GM23338 (cell line): Measurements from ENCODE around the gene RUNX3. TPM values are rescaled to one million over a fixed set of nuclear protein-coding genes. Genes with fewer than 3 reads are reported as not detected.

ENCODE experiments used
- ATAC-seq: fragments of 200-7000 bp; cut with Tn5 transposase; 3 replicates; pipeline ENCODE4 v1.9.1; 2020
- DNase-seq: peaks from one replicate; pipeline ENCODE4 v3.0.0-alpha.2; 2015; ENCODE audit warnings: low spot score
- H2AFZ ChIP-seq: fragments of 200-600 bp; sonication (generic); 2 replicates; pipeline ENCODE4 v1.8.0; 2016; ENCODE audit warnings: antibody characterized with exemption, mild to moderate bottlenecking, moderate library complexity
- H3F3A ChIP-seq: fragments of 200-600 bp; sonication (generic); replicated peaks from 2 replicates; pipeline ENCODE4 v1.8.0; 2017; ENCODE audit warnings: antibody characterized with exemption, mixed run types, low read depth
- H3K27ac ChIP-seq: fragments of 200-600 bp; sonication (generic); 2 replicates; pipeline ENCODE4 v1.6.1; 2016; ENCODE audit warnings: low read depth
- H3K27me3 ChIP-seq: fragments of 200-600 bp; sonication (generic); 2 replicates; pipeline ENCODE4 v1.8.0; 2016; ENCODE audit warnings: mild to moderate bottlenecking, mixed run types, moderate library complexity; ENCODE audit not compliant: insufficient read depth
- H3K36me3 ChIP-seq: fragments of 200-600 bp; sonication (generic); 2 replicates; pipeline ENCODE4 v1.8.0; 2016; ENCODE audit warnings: mild to moderate bottlenecking; ENCODE audit not compliant: insufficient read depth
- H3K4me1 ChIP-seq: fragments of 200-600 bp; sonication (generic); 2 replicates; pipeline ENCODE4 v1.8.0; 2016; ENCODE audit warnings: mild to moderate bottlenecking, moderate library complexity; ENCODE audit not compliant: insufficient read depth
- H3K4me2 ChIP-seq: fragments of 200-600 bp; sonication (generic); 2 replicates; pipeline ENCODE4 v1.7.1; 2017; ENCODE audit warnings: mixed run types
- H3K4me3 ChIP-seq: fragments of 200-600 bp; sonication (generic); 2 replicates; pipeline ENCODE4 v1.6.1; 2016; ENCODE audit warnings: mixed run types
- H3K79me2 ChIP-seq: fragments of 200-600 bp; sonication (generic); replicated peaks from 2 replicates; pipeline ENCODE4 v1.8.0; 2017; ENCODE audit warnings: mild to moderate bottlenecking; ENCODE audit not compliant: insufficient read depth
- H3K9me2 ChIP-seq: fragments of 200-600 bp; sonication (generic); 2 replicates; pipeline ENCODE4 v1.8.0; 2017; ENCODE audit not compliant: insufficient read depth
- H4K20me1 ChIP-seq: fragments of 200-600 bp; sonication (generic); replicated peaks from 2 replicates; pipeline ENCODE4 v1.8.0; 2017; ENCODE audit warnings: mild to moderate bottlenecking; ENCODE audit not compliant: insufficient read depth
- H3K27ac Mint-ChIP-seq: 2 replicates; pipeline ENCODE4 v1.8.0; 2020; ENCODE audit warnings: inconsistent platforms, mild to moderate bottlenecking, moderate library complexity, mixed read lengths
- H3K27me3 Mint-ChIP-seq: 3 replicates; pipeline ENCODE4 v1.8.0; 2022; ENCODE audit warnings: low read depth, mild to moderate bottlenecking, moderate library complexity, mixed read lengths, inconsistent platforms; ENCODE audit not compliant: insufficient read depth, poor library complexity
- H3K36me3 Mint-ChIP-seq: 3 replicates; pipeline ENCODE4 v1.8.0; 2021; ENCODE audit warnings: low read depth, mild to moderate bottlenecking, inconsistent platforms, moderate library complexity, mixed read lengths
- H3K4me1 Mint-ChIP-seq: 3 replicates; pipeline ENCODE4 v1.8.0; 2020; ENCODE audit warnings: mild to moderate bottlenecking, inconsistent platforms, mixed read lengths
- H3K4me3 Mint-ChIP-seq: 3 replicates; pipeline ENCODE4 v1.8.0; 2021; ENCODE audit warnings: moderate library complexity, mild to moderate bottlenecking, inconsistent platforms, mixed read lengths
- H3K9me3 Mint-ChIP-seq: 3 replicates; pipeline ENCODE4 v1.8.0; 2020; ENCODE audit warnings: moderate library complexity, mild to moderate bottlenecking, inconsistent platforms, mixed read lengths
- CREB1 ChIP-seq: fragments of 250-450 bp; sonication (Bioruptor Pico); IDR thresholded peaks from 2 replicates; pipeline ENCODE4 v1.5.0; 2020; ENCODE audit warnings: low read depth, mild to moderate bottlenecking, moderate library complexity
- ETS1 ChIP-seq: IDR thresholded peaks from 2 replicates; pipeline ENCODE4 v1.6.1; 2016; ENCODE audit warnings: antibody characterized with exemption
- REST ChIP-seq: IDR thresholded peaks from one replicate; pipeline ENCODE4 v1.6.1; 2018; ENCODE audit warnings: antibody characterized with exemption; ENCODE audit not compliant: unreplicated experiment
- STAT1 ChIP-seq: IDR thresholded peaks from one replicate; pipeline ENCODE4 v1.6.1; 2016; ENCODE audit warnings: antibody characterized with exemption; ENCODE audit not compliant: unreplicated experiment
- ZNF114 ChIP-seq: fragments of 250-450 bp; sonication (Bioruptor Pico); IDR thresholded peaks from 2 replicates; pipeline ENCODE4 v1.5.0; 2020; ENCODE audit warnings: mild to moderate bottlenecking, moderate library complexity
- ZNF331 ChIP-seq: fragments of 250-450 bp; sonication (Bioruptor Pico); IDR thresholded peaks from 2 replicates; pipeline ENCODE4 v1.5.0; 2020; ENCODE audit warnings: low read depth, mild to moderate bottlenecking, moderate library complexity
- ZNF462 ChIP-seq: fragments of 250-450 bp; sonication (Bioruptor Pico); IDR thresholded peaks from 2 replicates; pipeline ENCODE4 v1.5.0; 2020; ENCODE audit warnings: mild to moderate bottlenecking, moderate library complexity
- polyA plus RNA-seq: library from polyadenylated mRNA; unstranded; fragments of >200 nt; fragmentation: Nextera tagmentation; extraction: Ambion mirVana; gene quantifications from 2 replicates; pipeline ENCODE4 v1.2.1, GENCODE V29; 2016
- total RNA-seq: library from RNA; depleted of rRNA; stranded (reverse); fragments of >200 nt; shearing (Covaris generic); gene quantifications from 2 replicates; pipeline ENCODE4 v1.2.3, GENCODE V29; 2014

The RUNX3 gene
- total and polyA plus RNA-seq, 2 experiments from 2014 or later = 0.23 to 0.73 TPM

- no peak for TF ChIP-seq STAT1
- TF ChIP-seq ETS1 = no peak
- no peak for TF ChIP-seq ZNF114 (CRISPR knock-in tag)
- TF ChIP-seq ZNF331 (CRISPR knock-in tag) = no peak
- no peak for TF ChIP-seq REST
- TF ChIP-seq CREB1 (CRISPR knock-in tag) = no peak
Observed at GRCh38 chr1:24925082-24925779, 4.8 kb downstream of the RUNX3 start (continued).

- ATAC-seq = no peak
- Histone ChIP-seq H3K4me1 (peaks cover 30% of the 10 kb centered on the region), H3K79me2 (no peaks in the 10 kb centered on the region), H4K20me1 (no peaks in the 10 kb centered on the region), H3K27me3 (peaks cover 47% of the 10 kb centered on the region), H2AFZ (no peak overlapping the region), H3K4me3 (no peak overlapping the region), H3K4me2 (no peak overlapping the region), H3F3A (peaks cover 24% of the 10 kb centered on the region; the same call in 1 of the 2 replicates), H3K36me3 (no peaks in the 10 kb centered on the region), H3K9me2 (no peaks in the 10 kb centered on the region), H3K27ac (no peak overlapping the region)
- peaks cover 29% of the 10 kb centered on the region for H3K4me1 Mint-ChIP-seq
- TF ChIP-seq ZNF462 (CRISPR knock-in tag) (no peak), ZNF114 (CRISPR knock-in tag) (no peak), ZNF331 (CRISPR knock-in tag) (no peak)
- no peaks in the 10 kb centered on the region for H3K9me3 Mint-ChIP-seq
- H3K27ac Mint-ChIP-seq = no peak overlapping the region
- peaks cover 42% of the 10 kb centered on the region for H3K27me3 Mint-ChIP-seq
- H3K4me3 Mint-ChIP-seq = no peak overlapping the region
- no peak for DNase-seq
- H3K36me3 Mint-ChIP-seq = no peaks in the 10 kb centered on the region
Observed at GRCh38 chr1:24923485-24924113, 6.5 kb downstream of the RUNX3 start.
